Endothelial cell (in vitro differentiated cells): Measurements from ENCODE around the gene TSPAN7. TPM values are rescaled to one million over a fixed set of nuclear protein-coding genes. Genes with fewer than 3 reads are reported as not detected.

Experiments
- DNase-seq: peaks from one replicate; pipeline ENCODE4 v3.0.0; 2021; ENCODE audit warnings: low spot score
- H3K27ac Mint-ChIP-seq: one replicate; pipeline ENCODE4 v1.8.0; 2021; ENCODE audit warnings: mixed read lengths, inconsistent platforms; ENCODE audit not compliant: unreplicated experiment
- H3K27me3 Mint-ChIP-seq: one replicate; pipeline ENCODE4 v1.8.0; 2021; ENCODE audit warnings: mild to moderate bottlenecking, moderate library complexity, mixed read lengths, inconsistent platforms; ENCODE audit not compliant: unreplicated experiment
- H3K36me3 Mint-ChIP-seq: one replicate; pipeline ENCODE4 v1.8.0; 2021; ENCODE audit warnings: mild to moderate bottlenecking, low read depth, mixed read lengths, inconsistent platforms; ENCODE audit not compliant: unreplicated experiment
- H3K4me1 Mint-ChIP-seq: one replicate; pipeline ENCODE4 v1.8.0; 2021; ENCODE audit warnings: mild to moderate bottlenecking, mixed read lengths, inconsistent platforms; ENCODE audit not compliant: unreplicated experiment
- H3K4me3 Mint-ChIP-seq: one replicate; pipeline ENCODE4 v1.8.0; 2021; ENCODE audit warnings: mild to moderate bottlenecking, mixed read lengths, inconsistent platforms; ENCODE audit not compliant: unreplicated experiment
- H3K9me3 Mint-ChIP-seq: one replicate; pipeline ENCODE4 v1.8.0; 2021; ENCODE audit warnings: mixed read lengths, inconsistent platforms; ENCODE audit not compliant: unreplicated experiment
- CTCF ChIP-seq: fragments of 200-600 bp; sonication (generic); IDR thresholded peaks from one replicate; pipeline ENCODE4 v1.5.0; 2021; ENCODE audit warnings: antibody characterized with exemption; ENCODE audit not compliant: unreplicated experiment
- long read RNA-seq: library from polyadenylated mRNA; unstranded; transcript quantifications from one replicate; pipeline ENCODE4 v2.0.0, GENCODE V29; 2020; ENCODE audit not compliant: unreplicated experiment
- total RNA-seq: library from RNA; stranded (reverse); fragmentation: NEBNext Ultra II Directional; extraction: Animal tissue kit (Norgen Biotek cat#: 25700); gene quantifications from one replicate; pipeline ENCODE4 v1.2.1, GENCODE V29; 2021; ENCODE audit not compliant: unreplicated experiment

The TSPAN7 gene
- 12.4 TPM for total RNA-seq
- long read RNA-seq, transcript TSPAN7-202 (8 exons, 1,909 nt), result major isoform, 8 of 12 reads
- long read RNA-seq, partial matches to known transcripts, result 1 of 12 reads
- long read RNA-seq, other reads (novel, unspliced or antisense), result 0 of 12 reads

GRCh38 chrX:38561126-38561868, at the start of gene TSPAN7:
Gene TSPAN7 (plus strand): TSS chrX:38561542. CDS start chrX:38561547, 5 bp downstream.
- Mint-ChIP-seq H3K27ac (no peak within 1 kb of the TSS), H3K4me1 (no peaks in the 10 kb centered on the region)

GRCh38 chrX:38513112-38513742, 48.1 kb upstream of the TSPAN7 start:
- Mint-ChIP-seq H3K4me1 (no peaks in the 10 kb centered on the region), H3K4me3 (no peak overlapping the region), H3K27ac (no peak overlapping the region), H3K36me3 (no peaks in the 10 kb centered on the region), H3K9me3 (no peaks in the 10 kb centered on the region), H3K27me3 (peaks cover 2% of the 10 kb centered on the region)
- TF ChIP-seq CTCF, result no peak
- no peak for DNase-seq

More at GRCh38 chrX:38561126-38561868, at the start of gene TSPAN7:
- peak; percentile 78 for DNase-seq
- no peak for TF ChIP-seq CTCF
- Mint-ChIP-seq H3K4me3 (peak within 1 kb of the TSS; percentile 92), H3K27me3 (peaks cover 2% of the 10 kb centered on the region), H3K36me3 (no peaks in the 10 kb centered on the region), H3K9me3 (no peaks in the 10 kb centered on the region)

GRCh38 chrX:38514016-38514854, 47.1 kb upstream of the TSPAN7 start:
- peaks cover 2% of the 10 kb centered on the region for H3K27me3 Mint-ChIP-seq
- H3K4me3 Mint-ChIP-seq, result no peak overlapping the region
- H3K27ac Mint-ChIP-seq, result no peak overlapping the region
- DNase-seq, result no peak
- no peaks in the 10 kb centered on the region for H3K4me1 Mint-ChIP-seq
- TF ChIP-seq CTCF, result no peak
- no peaks in the 10 kb centered on the region for H3K36me3 Mint-ChIP-seq
- H3K9me3 Mint-ChIP-seq, result no peaks in the 10 kb centered on the region

DNA sequence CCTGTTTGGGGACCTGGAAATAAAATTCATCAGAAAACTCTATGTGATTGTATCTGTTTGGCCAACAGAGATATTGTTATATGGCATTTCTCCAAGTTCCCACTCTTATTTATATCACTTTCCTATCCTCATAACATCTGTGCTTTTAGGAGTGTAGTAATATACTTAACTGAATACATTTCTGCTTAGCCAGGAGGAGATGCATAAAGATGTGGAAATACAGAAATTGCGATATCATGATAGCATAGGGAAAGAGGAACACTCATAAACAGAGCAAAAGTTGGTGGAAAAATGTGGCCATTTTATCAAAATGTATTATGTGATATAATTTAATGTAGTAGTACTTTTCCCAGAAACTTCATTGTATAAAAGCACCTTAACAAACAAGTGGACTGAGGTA, 46.1 kb upstream of the TSPAN7 start:
- no peak overlapping the region for H3K27ac Mint-ChIP-seq
- no peak overlapping the region for H3K4me3 Mint-ChIP-seq
- H3K36me3 Mint-ChIP-seq, result no peaks in the 10 kb centered on the region
- H3K4me1 Mint-ChIP-seq, result no peaks in the 10 kb centered on the region
- no peaks in the 10 kb centered on the region for H3K9me3 Mint-ChIP-seq
- DNase-seq, result no peak
- H3K27me3 Mint-ChIP-seq, result no peaks in the 10 kb centered on the region
- TF ChIP-seq CTCF, result no peak
